ENCODE data around the gene USP15.

The USP15 gene

DNA sequence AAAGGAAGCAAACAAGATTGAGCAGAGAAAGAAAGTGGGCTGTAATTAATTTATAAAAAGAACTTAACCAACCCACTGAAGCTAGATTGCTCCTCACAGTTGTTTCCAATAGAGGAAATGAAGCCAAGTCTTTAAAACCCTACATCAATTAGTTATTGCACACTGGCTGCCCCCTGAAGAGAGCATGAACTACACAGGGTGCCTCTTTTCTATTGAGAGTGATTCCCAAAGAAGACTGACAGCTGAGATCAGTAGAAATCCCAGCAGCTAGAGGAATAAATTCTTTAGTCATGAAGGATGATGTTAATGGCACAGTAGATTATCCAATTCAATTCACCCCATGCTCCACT lies 8.6 kb upstream of the USP15 start:
- TF ChIP-seq FOXP2 (optimal IDR thresholded peaks at IDR 0.05; ENCODE audit: borderline replicate concordance, extremely low read depth, extremely low read length, insufficient read depth) (no peak), REST (IDR thresholded peaks at IDR 0.05; ENCODE audit: insufficient read depth in 1 of 2, low read depth in 2 of 2, low read length in 2 of 2) (no peak), POLR2AphosphoS5 (IDR thresholded peaks at IDR 0.05; ENCODE audit: low read depth, low read length) (no peak), SIN3A (IDR thresholded peaks at IDR 0.05; ENCODE audit: borderline replicate concordance, insufficient read depth, low read length) (no peak), TAF1 (IDR thresholded peaks at IDR 0.05; ENCODE audit: borderline replicate concordance, insufficient read depth, low read length) (no peak)

DNA sequence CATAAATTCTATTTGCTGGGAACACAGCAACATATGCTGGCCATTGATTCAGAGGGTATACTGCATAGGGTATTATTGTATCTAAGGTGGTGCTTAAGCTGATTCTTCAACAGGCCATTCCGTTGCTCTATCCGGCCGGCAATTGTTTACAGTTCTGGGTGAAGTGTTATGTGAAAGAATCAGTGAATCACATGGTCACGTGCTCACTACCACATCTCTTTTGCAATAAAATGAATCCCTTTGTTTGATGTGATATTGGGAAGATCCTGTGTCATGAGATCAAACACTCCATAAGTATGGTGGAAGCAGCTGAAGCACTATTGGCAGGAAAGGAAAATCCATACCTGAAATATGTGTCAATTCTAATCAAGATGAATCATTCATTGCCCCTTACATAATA lies 7.6 kb upstream of the USP15 start:
- TF ChIP-seq TAF1 (IDR thresholded peaks at IDR 0.05; ENCODE audit: borderline replicate concordance, insufficient read depth, low read length), result no peak
- TF ChIP-seq POLR2AphosphoS5 (IDR thresholded peaks at IDR 0.05; ENCODE audit: low read depth, low read length), result no peak
- no peak for TF ChIP-seq REST (IDR thresholded peaks at IDR 0.05; ENCODE audit: insufficient read depth in 1 of 2, low read depth in 2 of 2, low read length in 2 of 2)
- no peak for TF ChIP-seq SIN3A (IDR thresholded peaks at IDR 0.05; ENCODE audit: borderline replicate concordance, insufficient read depth, low read length)
- TF ChIP-seq FOXP2 (optimal IDR thresholded peaks at IDR 0.05; ENCODE audit: borderline replicate concordance, extremely low read depth, extremely low read length, insufficient read depth), result no peak

GRCh38 chr12:62254967-62255366 lies 5.2 kb upstream of the USP15 start:
- TF ChIP-seq POLR2AphosphoS5 (IDR thresholded peaks at IDR 0.05; ENCODE audit: low read depth, low read length) (no peak), SIN3A (IDR thresholded peaks at IDR 0.05; ENCODE audit: borderline replicate concordance, insufficient read depth, low read length) (no peak), FOXP2 (optimal IDR thresholded peaks at IDR 0.05; ENCODE audit: borderline replicate concordance, extremely low read depth, extremely low read length, insufficient read depth) (no peak), REST (IDR thresholded peaks at IDR 0.05; ENCODE audit: insufficient read depth in 1 of 2, low read depth in 2 of 2, low read length in 2 of 2) (no peak), TAF1 (IDR thresholded peaks at IDR 0.05; ENCODE audit: borderline replicate concordance, insufficient read depth, low read length) (no peak)

DNA sequence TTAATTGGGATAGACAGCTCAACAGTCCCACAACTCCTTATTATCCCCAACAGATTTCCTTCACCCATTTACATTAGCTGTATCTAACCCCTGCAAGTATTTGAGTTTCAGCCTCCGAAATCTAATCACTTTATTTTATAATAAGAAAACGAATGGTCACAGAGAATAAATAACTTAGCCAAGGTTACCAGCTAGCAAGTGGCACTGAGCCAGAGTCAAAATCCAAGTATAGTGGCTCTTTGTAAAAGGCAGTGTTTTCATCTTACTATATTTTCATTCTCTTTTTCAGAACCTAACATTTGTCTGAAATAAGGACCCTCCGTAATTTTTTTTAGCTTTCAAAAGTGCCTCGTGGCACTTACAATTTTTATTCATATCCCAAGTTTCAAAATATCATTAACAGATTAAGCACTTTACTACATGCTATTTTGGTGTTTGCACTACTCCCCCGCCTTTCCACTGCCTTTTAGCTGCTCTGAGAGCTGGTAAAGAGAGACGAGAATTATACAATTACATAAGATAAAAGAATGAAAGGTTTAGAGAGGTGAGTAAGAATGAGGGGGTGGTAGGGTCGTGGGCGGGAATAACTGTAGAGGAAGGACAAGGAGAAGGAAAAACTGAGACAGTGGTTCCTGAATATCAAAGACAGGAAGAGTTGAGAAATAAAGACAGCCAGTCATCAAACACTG lies 3.7 kb upstream of the USP15 start:
- no peak for TF ChIP-seq TAF1 (IDR thresholded peaks at IDR 0.05; ENCODE audit: borderline replicate concordance, insufficient read depth, low read length)
- no peak for TF ChIP-seq SIN3A (IDR thresholded peaks at IDR 0.05; ENCODE audit: borderline replicate concordance, insufficient read depth, low read length)
- no peak for TF ChIP-seq REST (IDR thresholded peaks at IDR 0.05; ENCODE audit: insufficient read depth in 1 of 2, low read depth in 2 of 2, low read length in 2 of 2)
- no peak for TF ChIP-seq POLR2AphosphoS5 (IDR thresholded peaks at IDR 0.05; ENCODE audit: low read depth, low read length)
- no peak for TF ChIP-seq FOXP2 (optimal IDR thresholded peaks at IDR 0.05; ENCODE audit: borderline replicate concordance, extremely low read depth, extremely low read length, insufficient read depth)

All from PFSK-1 (cell line).